GM18517 (cell line): ENCODE results near the gene ULK4.
A peak's percentile ranks its signal among the peaks of the same experiment; 100 is the strongest.

Experiments
- ATAC-seq: cut with Tn5 transposase; IDR thresholded peaks from one replicate; pipeline ENCODE4 v1.9.1; 2021; ENCODE audit warnings: mild to moderate bottlenecking, moderate library complexity; ENCODE audit not compliant: unreplicated experiment

Gene ULK4

DNA sequence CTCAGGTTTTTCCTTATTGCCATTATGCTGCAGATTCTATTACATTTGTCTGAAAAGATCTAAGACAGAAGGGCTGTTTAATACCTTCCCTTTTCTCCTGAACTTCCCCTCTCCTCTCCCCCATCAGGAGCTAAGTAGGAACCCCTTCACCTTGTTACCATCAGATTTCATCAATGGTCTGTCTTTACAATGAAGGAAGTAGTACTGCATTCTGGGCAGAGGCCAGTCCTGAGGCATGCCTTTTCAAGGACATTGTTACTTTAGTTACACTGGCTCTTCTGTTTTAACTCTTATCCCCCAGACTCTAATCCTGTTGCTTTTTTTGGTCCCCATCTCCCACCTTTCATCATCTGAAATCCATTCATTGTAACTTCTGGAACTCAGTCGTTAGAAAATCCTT is 754.5 kb downstream of the ULK4 start:
- ATAC-seq, result no peak

GRCh38 chr3:41205591-41205990 is 756.3 kb downstream of the ULK4 start:
- no peak for ATAC-seq

DNA sequence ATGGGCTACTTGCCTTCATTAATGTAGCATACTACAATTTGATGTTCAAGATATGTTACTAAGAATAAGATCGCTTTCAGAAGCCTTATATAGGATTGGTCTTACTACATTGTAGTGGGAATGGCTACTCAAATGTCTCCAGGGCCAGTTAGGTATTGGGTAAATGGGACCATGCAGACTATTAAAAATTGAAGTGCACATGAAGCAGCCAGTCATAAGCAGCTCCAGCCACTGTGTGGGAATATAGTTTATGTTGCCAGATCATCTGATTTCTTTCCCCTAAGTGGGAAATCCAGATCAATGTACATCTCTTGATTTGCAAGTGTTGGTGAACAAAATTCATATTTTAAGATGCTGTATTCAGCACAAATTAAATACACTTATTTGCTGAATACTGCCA is 757.5 kb downstream of the ULK4 start:
- no peak for ATAC-seq

DNA sequence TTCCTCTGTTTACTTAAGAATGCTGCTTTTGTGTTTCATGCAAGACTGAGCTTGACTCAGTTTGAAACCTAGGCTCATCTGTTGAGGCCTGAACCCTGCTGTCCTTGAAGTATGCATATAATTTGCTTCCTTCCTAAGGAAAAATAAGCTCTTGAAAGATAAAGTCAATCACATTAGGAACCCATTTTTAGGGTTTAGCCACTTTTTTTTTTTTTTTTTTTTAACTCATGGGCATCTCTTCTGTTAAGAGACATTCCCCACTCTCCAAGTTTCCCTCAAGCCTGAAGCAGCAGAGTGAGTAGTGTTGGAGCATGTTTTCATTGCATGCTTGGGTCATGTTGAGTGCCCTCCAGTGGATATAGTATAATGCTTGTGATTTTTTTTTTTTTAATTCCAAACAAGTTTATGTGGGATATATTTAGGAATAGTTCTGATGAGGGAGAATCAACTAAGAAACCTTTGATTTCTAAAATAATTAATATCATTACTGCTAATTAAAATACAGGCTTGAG is 759.0 kb downstream of the ULK4 start:
- ATAC-seq, result no peak

DNA sequence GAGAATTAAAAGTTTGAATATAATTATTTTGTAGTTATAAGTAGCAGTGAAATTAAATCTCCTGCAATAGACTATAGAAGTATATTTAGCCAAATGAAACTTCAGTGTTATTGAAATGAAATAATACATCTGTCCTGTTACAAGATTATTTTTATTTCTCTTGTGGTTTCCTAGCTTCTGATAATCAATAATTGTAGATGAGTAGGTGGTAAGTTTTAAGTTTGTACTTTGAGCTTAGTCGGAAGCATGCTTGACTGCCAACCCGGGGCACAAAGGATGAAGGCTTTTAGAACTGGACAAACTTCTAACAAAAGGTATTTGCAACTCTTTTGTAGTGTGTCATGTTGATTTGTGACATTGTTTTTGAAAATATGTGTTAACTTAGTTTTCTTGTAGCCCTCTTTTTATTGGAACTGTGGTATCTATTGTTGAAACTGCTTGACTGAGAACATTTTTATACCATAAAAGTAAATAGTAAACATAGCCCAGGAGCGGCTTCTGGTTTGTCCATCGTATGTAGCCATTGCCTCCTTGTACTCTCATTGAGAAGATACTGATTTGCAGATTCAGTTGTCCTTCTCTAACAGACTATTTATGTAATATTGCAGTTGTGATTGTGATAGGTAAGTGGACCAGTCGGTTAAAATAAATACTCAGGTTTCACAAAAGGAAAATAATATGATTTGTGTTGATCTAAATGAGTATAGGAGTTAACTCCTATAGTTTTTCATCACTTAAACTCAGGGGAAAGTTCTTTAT is 759.6 kb downstream of the ULK4 start:
- ATAC-seq, result no peak

- ATAC-seq, result no peak
Observed at GRCh38 chr3:41200669-41201021, 761.3 kb downstream of the ULK4 start.

GRCh38 chr3:41199866-41200668 is 761.8 kb downstream of the ULK4 start:
- ATAC-seq, result no peak

GRCh38 chr3:41198950-41199865 is 762.7 kb downstream of the ULK4 start, which contains the start of gene CTNNB1:
Gene CTNNB1 (plus strand): TSS chr3:41199505. CDS start chr3:41224069, 24,564 bp downstream.
- ATAC-seq, result peak; percentile 68

- peak; percentile 2 for ATAC-seq
Observed at GRCh38 chr3:41198526-41198925, 763.4 kb downstream of the ULK4 start.

- no peak for ATAC-seq
Observed at GRCh38 chr3:41198046-41198445, 763.9 kb downstream of the ULK4 start.
